Measurements from ENCODE around the gene IL17C. TPM values are rescaled to one million over a fixed set of nuclear protein-coding genes. Genes with fewer than 3 reads are reported as not detected.

IL17C gene
- total and polyA plus RNA-seq, 2 donors (not counting 3 experiments of a cell fraction or from before 2014, with no cell fraction given): 0.17 TPM; not detected in 1

GRCh38 chr16:88640498-88641247, 2.3 kb downstream of the IL17C start:
- FAIRE-seq (no peak), DNase-seq (ENCODE audit: low read depth, low spot score) (no peak)
- H3K27me3 ChIP-seq (ENCODE audit: control insufficient read depth in 2 of 2, insufficient read depth in 2 of 2, low read length in 2 of 2): peaks cover 9 to 19% of the 10 kb centered on the region in 2 experiments
- H4K20me1 ChIP-seq (replicated peaks; ENCODE audit: control insufficient read depth, extremely low read depth, insufficient read depth, low read length): no peaks in the 10 kb centered on the region
- ChIA-PET POLR2A (no interaction called here), CTCF (no interaction called here)
- no peak overlapping the region for H2AFZ ChIP-seq (ENCODE audit: low read depth, low read length)
- no peaks in the 10 kb centered on the region for H3K9me1 ChIP-seq (replicated peaks; ENCODE audit: control insufficient read depth, extremely low read depth, insufficient read depth, low read length)
- TF ChIP-seq FOS (IDR thresholded peaks at IDR 0.05; ENCODE audit: borderline replicate concordance, insufficient read depth, low read length) (no peak), MYC (IDR thresholded peaks at IDR 0.05; ENCODE audit: low read depth, low read length) (no peak), EZH2 (IDR thresholded peaks at IDR 0.05; ENCODE audit: borderline replicate concordance, low read depth, low read length, severe bottlenecking) (no peak), MAX (IDR thresholded peaks at IDR 0.05; ENCODE audit: insufficient read depth, insufficient read length) (no peak), GATA2 (IDR thresholded peaks at IDR 0.05; ENCODE audit: insufficient read depth, insufficient read length, low read depth, low read length) (no peak), JUN (IDR thresholded peaks at IDR 0.05; ENCODE audit: borderline replicate concordance, insufficient read depth, insufficient read length, low read depth) (no peak), POLR2A (IDR thresholded peaks at IDR 0.05; ENCODE audit: low read depth, low read length) (no peak), CTCF (IDR thresholded peaks at IDR 0.05; ENCODE audit: extremely low read depth in 1 of 2, insufficient read depth in 1 of 2, low read depth in 1 of 2, low read length in 2 of 2) (no peak), POLR2AphosphoS5 (IDR thresholded peaks at IDR 0.05; ENCODE audit: insufficient read depth, low read depth, low read length) (no peak)
- intact Hi-C loops (cut with micrococcal nuclease): no loop called here
- no peaks in the 10 kb centered on the region for H3K4me1 ChIP-seq (ENCODE audit: control insufficient read depth, extremely low read depth, insufficient read depth, low read length)
- no TSS peak for BruUV-seq (replicated peaks)
- H3K4me2 ChIP-seq (ENCODE audit: insufficient read depth, low read length): no peak overlapping the region
- no peak overlapping the region for H3K27ac ChIP-seq (ENCODE audit: insufficient read depth, low read depth, low read length)
- dilution Hi-C loops (cut with MboI; ENCODE audit: extremely low pct_ligation_motif_present, low sequenced_read_pairs): no loop called here
- H3K36me3 ChIP-seq (ENCODE audit: control insufficient read depth in 2 of 2, extremely low read depth in 1 of 2, insufficient read depth in 2 of 2, low read length in 2 of 2): no peaks in the 10 kb centered on the region
- no peaks in the 10 kb centered on the region for H3K9me3 ChIP-seq (replicated peaks; ENCODE audit: control insufficient read depth, insufficient read depth, low read length)
- H3K79me2 ChIP-seq (ENCODE audit: control insufficient read depth, insufficient read depth, low read length): no peaks in the 10 kb centered on the region
- H3K9ac ChIP-seq (replicated peaks; ENCODE audit: extremely low read depth, insufficient read depth, low read length): no peak overlapping the region
- H3K4me3 ChIP-seq (replicated peaks in 1 of 3; ENCODE audit: insufficient read depth in 1 of 3, low read depth in 1 of 3, low read length in 3 of 3): no peak overlapping the region

All from endothelial cell of umbilical vein (primary cell).